ENCODE measurements around the gene EXO5.
"Not testable (repeated sequence)": the region's sequence is repeated elsewhere in the genome, so short reads cannot be mapped to it uniquely, and the experiment has no call there.

The EXO5 gene

GRCh38 chr1:40546957-40547356, 38.4 kb downstream of the EXO5 start:
- in situ Hi-C loops (cut with MboI; ENCODE audit: low sequenced_read_pairs): no loop called here

GRCh38 chr1:40553017-40553416, 44.5 kb downstream of the EXO5 start:
- in situ Hi-C loops (cut with MboI; ENCODE audit: low sequenced_read_pairs): no loop called here

- in situ Hi-C loops (cut with MboI; ENCODE audit: low sequenced_read_pairs): not testable (repeated sequence)
Observed at GRCh38 chr1:40554807-40555206, 46.2 kb downstream of the EXO5 start.

- in situ Hi-C loops (cut with MboI; ENCODE audit: low sequenced_read_pairs): no loop called here
Observed at GRCh38 chr1:40556121-40556520, 47.6 kb downstream of the EXO5 start.

GRCh38 chr1:40558241-40558640, 49.7 kb downstream of the EXO5 start:
- in situ Hi-C loops (cut with MboI; ENCODE audit: low sequenced_read_pairs): not testable (repeated sequence)

GRCh38 chr1:40562185-40562584, 53.6 kb downstream of the EXO5 start:
- in situ Hi-C loops (cut with MboI; ENCODE audit: low sequenced_read_pairs): no loop called here

GRCh38 chr1:40563266-40563665, 54.7 kb downstream of the EXO5 start:
- in situ Hi-C loops (cut with MboI; ENCODE audit: low sequenced_read_pairs): no loop called here

GRCh38 chr1:40564506-40564905, 55.9 kb downstream of the EXO5 start:
- in situ Hi-C loops (cut with MboI; ENCODE audit: low sequenced_read_pairs): no loop called here

- in situ Hi-C loops (cut with MboI; ENCODE audit: low sequenced_read_pairs): no loop called here
Observed at GRCh38 chr1:40564913-40565312, 56.3 kb downstream of the EXO5 start.

Measured in hTERT RPE-1 (cell line).